ENCODE measurements around the gene ACSF3. TPM values are rescaled to one million over a fixed set of nuclear protein-coding genes. Genes with fewer than 3 reads are reported as not detected.

The ACSF3 gene
- total and polyA plus RNA-seq, 2 donors (not counting 1 experiment from before 2014, with no cell fraction given), result 9.2 to 23.1 TPM

GRCh38 chr16:89120281-89120680 is 26.6 kb downstream of the ACSF3 start:
- Histone ChIP-seq H3K79me2 (ENCODE audit: control insufficient read depth, insufficient read depth, low read length) (no peaks in the 10 kb centered on the region), H3K9ac (ENCODE audit: insufficient read depth, low read length) (no peak overlapping the region), H3K9me3 (ENCODE audit: control insufficient read depth, insufficient read depth, low read depth, low read length) (no peaks in the 10 kb centered on the region), H3K4me3 (replicated peaks in 1 of 4; ENCODE audit: control extremely low read depth in 1 of 4, insufficient read depth in 1 of 4, low read depth in 3 of 4, low read length in 4 of 4) (no peak overlapping the region), H3K27me3 (ENCODE audit: control insufficient read depth, insufficient read depth, low read length) (no peaks in the 10 kb centered on the region), H3K36me3 (ENCODE audit: control insufficient read depth, insufficient read depth, low read length) (peaks cover 17% of the 10 kb centered on the region), H3K4me2 (ENCODE audit: extremely low read depth, insufficient read depth, low read length) (no peak overlapping the region), H3K4me1 (ENCODE audit: control insufficient read depth, extremely low read depth, insufficient read depth, low read length) (no peaks in the 10 kb centered on the region), H4K20me1 (ENCODE audit: control insufficient read depth, extremely low read depth, insufficient read depth, low read length) (no peaks in the 10 kb centered on the region), H3K27ac (ENCODE audit: insufficient read depth, low read length) (no peak overlapping the region), H2AFZ (ENCODE audit: low read length) (no peak overlapping the region)
- no peak for TF ChIP-seq EZH2 (IDR thresholded peaks at IDR 0.05; ENCODE audit: low read length, missing control alignments)
- TF ChIP-seq CTCF (conservative IDR thresholded peaks at IDR 0.05 in 1 of 2, IDR thresholded peaks at IDR 0.05 in 1 of 2; ENCODE audit: low read depth in 1 of 2, low read length in 2 of 2), result no peak
- no peak for DNase-seq (ENCODE audit: low read depth in 2 of 2)

DNA sequence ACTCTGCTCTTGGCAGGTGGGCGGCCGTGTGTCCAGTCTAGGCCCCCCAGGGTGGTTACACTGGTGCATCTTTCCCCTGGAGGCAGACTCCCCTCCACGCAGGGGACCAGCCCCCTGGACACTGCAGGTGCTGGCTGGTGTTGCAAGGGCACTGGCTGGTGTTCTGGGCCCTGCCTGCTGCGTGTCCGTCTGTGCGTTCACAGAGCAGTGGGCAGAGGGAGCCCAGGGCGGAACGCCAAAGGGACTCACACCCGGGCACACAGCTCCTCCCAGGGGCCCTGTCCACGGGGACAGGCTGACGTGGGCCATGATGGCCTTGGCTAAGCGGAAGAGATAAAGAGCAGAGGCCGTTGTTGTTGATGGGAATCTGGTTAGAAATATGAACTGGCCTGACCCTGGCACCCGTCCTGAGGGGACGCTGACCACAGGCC is 27.3 kb downstream of the ACSF3 start:
- no peak overlapping the region for H3K9ac ChIP-seq (ENCODE audit: insufficient read depth, low read length)
- H3K79me2 ChIP-seq (ENCODE audit: control insufficient read depth, insufficient read depth, low read length), result no peaks in the 10 kb centered on the region
- DNase-seq (ENCODE audit: low read depth in 2 of 2), result no peak
- no peaks in the 10 kb centered on the region for H3K9me3 ChIP-seq (ENCODE audit: control insufficient read depth, insufficient read depth, low read depth, low read length)
- no peak overlapping the region for H2AFZ ChIP-seq (ENCODE audit: low read length)
- H3K27ac ChIP-seq (ENCODE audit: insufficient read depth, low read length), result no peak overlapping the region
- no peaks in the 10 kb centered on the region for H3K27me3 ChIP-seq (ENCODE audit: control insufficient read depth, insufficient read depth, low read length)
- H3K4me1 ChIP-seq (ENCODE audit: control insufficient read depth, extremely low read depth, insufficient read depth, low read length), result no peaks in the 10 kb centered on the region
- no peak overlapping the region for H3K4me2 ChIP-seq (ENCODE audit: extremely low read depth, insufficient read depth, low read length)
- no peaks in the 10 kb centered on the region for H4K20me1 ChIP-seq (ENCODE audit: control insufficient read depth, extremely low read depth, insufficient read depth, low read length)
- no peak overlapping the region for H3K4me3 ChIP-seq (replicated peaks in 1 of 4; ENCODE audit: control extremely low read depth in 1 of 4, insufficient read depth in 1 of 4, low read depth in 3 of 4, low read length in 4 of 4)
- no peak for TF ChIP-seq EZH2 (IDR thresholded peaks at IDR 0.05; ENCODE audit: low read length, missing control alignments)
- TF ChIP-seq CTCF (conservative IDR thresholded peaks at IDR 0.05 in 1 of 2, IDR thresholded peaks at IDR 0.05 in 1 of 2; ENCODE audit: low read depth in 1 of 2, low read length in 2 of 2), result no peak
- H3K36me3 ChIP-seq (ENCODE audit: control insufficient read depth, insufficient read depth, low read length), result peaks cover 16% of the 10 kb centered on the region

- TF ChIP-seq CTCF (conservative IDR thresholded peaks at IDR 0.05 in 1 of 2, IDR thresholded peaks at IDR 0.05 in 1 of 2; ENCODE audit: low read depth in 1 of 2, low read length in 2 of 2), result no peak
- TF ChIP-seq EZH2 (IDR thresholded peaks at IDR 0.05; ENCODE audit: low read length, missing control alignments), result no peak
- Histone ChIP-seq H3K4me1 (ENCODE audit: control insufficient read depth, extremely low read depth, insufficient read depth, low read length) (no peaks in the 10 kb centered on the region), H3K4me3 (replicated peaks in 1 of 4; ENCODE audit: control extremely low read depth in 1 of 4, insufficient read depth in 1 of 4, low read depth in 3 of 4, low read length in 4 of 4) (no peak overlapping the region), H4K20me1 (ENCODE audit: control insufficient read depth, extremely low read depth, insufficient read depth, low read length) (no peaks in the 10 kb centered on the region), H3K4me2 (ENCODE audit: extremely low read depth, insufficient read depth, low read length) (no peak overlapping the region), H3K9ac (ENCODE audit: insufficient read depth, low read length) (no peak overlapping the region), H3K9me3 (ENCODE audit: control insufficient read depth, insufficient read depth, low read depth, low read length) (no peaks in the 10 kb centered on the region), H3K79me2 (ENCODE audit: control insufficient read depth, insufficient read depth, low read length) (no peaks in the 10 kb centered on the region), H3K36me3 (ENCODE audit: control insufficient read depth, insufficient read depth, low read length) (peaks cover 14% of the 10 kb centered on the region), H3K27me3 (ENCODE audit: control insufficient read depth, insufficient read depth, low read length) (no peaks in the 10 kb centered on the region), H3K27ac (ENCODE audit: insufficient read depth, low read length) (no peak overlapping the region), H2AFZ (ENCODE audit: low read length) (no peak overlapping the region)
- no peak for DNase-seq (ENCODE audit: low read depth in 2 of 2)
These were observed 28.2 kb downstream of the ACSF3 start for GRCh38 chr16:89121691-89122321.

Measured in fibroblast of lung (primary cell).